ENCODE measurements around the gene NR2C2.
A peak's percentile ranks its signal among the peaks of the same experiment; 100 is the strongest.

The NR2C2 gene

DNA sequence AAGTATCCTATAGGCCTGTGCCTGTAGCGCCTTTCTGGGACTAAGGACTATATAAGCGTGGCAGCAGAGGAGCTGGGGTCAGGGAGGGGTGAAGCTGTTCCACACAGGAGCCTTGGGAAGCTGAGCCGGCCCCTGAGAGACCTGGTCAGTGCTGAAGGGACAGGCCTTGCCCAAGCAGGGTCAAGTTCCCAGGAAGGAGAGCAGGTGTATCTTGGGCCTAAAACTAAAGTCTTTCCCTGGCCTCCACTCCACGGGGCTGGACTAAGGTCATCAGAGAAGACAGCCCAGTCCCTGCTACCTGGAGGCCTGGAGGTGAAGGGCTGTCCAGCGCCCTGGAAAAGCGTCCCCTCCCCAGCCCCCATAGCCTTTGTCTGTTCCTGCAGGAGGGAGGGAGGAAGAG, 23.9 kb upstream of the NR2C2 start:
- intact Hi-C loops (cut with DNase I; ENCODE audit: low total_unique reads): loop anchor here (5.0 to 10.0 kb wide), 3 partner anchors 131 to 251 kb away; no protein-coding TSS in a partner anchor
- no peaks in the 10 kb centered on the region for H3K9me3 ChIP-seq
- TF ChIP-seq, protein P1, sequence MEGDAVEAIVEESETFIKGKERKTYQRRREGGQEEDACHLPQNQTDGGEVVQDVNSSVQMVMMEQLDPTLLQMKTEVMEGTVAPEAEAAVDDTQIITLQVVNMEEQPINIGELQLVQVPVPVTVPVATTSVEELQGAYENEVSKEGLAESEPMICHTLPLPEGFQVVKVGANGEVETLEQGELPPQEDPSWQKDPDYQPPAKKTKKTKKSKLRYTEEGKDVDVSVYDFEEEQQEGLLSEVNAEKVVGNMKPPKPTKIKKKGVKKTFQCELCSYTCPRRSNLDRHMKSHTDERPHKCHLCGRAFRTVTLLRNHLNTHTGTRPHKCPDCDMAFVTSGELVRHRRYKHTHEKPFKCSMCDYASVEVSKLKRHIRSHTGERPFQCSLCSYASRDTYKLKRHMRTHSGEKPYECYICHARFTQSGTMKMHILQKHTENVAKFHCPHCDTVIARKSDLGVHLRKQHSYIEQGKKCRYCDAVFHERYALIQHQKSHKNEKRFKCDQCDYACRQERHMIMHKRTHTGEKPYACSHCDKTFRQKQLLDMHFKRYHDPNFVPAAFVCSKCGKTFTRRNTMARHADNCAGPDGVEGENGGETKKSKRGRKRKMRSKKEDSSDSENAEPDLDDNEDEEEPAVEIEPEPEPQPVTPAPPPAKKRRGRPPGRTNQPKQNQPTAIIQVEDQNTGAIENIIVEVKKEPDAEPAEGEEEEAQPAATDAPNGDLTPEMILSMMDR (IDR thresholded peaks at IDR 0.05): no peak
- H3K27ac ChIP-seq: no peak overlapping the region
- H3K4me1 ChIP-seq: no peaks in the 10 kb centered on the region
- H3K4me3 ChIP-seq: no peak overlapping the region
- no peaks in the 10 kb centered on the region for H3K27me3 ChIP-seq
- peaks cover 0 to 13% (median 5%) of the 10 kb centered on the region in 3 donors for H3K36me3 ChIP-seq
- DNase-seq: no peak

DNA sequence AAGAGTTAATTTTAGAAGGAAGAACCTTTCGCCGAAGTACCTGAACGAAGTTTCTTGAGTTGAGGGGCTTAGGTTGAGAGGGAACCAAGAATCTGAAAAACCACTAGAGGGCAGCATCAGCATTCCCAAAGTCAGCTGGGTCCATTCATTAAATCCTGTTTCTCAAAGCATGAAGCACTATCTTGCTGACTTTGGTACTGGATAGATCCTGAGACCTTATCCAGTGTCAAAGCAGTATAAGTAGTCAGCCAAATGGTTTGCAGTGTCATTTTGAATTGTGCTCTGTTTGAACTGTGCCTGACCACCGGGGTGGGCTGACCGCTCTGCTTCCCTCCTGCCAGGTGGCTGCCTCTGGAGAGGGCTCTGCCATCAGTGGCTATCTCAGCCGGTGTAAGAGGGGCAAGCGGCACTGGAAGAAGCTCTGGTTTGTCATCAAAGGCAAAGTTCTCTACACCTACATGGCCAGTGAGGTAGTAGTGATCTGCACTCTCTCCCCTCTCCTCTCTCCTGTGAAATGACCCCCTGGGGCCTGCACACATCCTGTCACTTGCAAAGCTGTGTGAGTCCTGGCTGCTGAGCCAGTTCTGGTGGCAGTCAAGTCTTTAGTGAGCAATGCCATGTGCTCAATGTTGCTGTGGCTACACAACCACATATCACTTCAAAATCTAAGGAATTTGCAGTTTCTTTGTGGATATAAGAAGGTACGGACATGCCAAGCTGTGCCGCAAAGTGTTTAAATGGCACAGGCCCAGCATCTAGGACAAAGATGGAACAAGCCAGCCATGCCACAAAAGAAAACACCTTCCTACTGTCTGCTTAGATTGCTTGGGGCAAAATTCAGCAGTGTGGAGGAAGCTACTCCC, 21.4 kb upstream of the NR2C2 start:
- Histone ChIP-seq H3K27me3 (no peaks in the 10 kb centered on the region), H3K27ac (no peak overlapping the region), H3K9me3 (no peaks in the 10 kb centered on the region), H3K4me3 (no peak overlapping the region), H3K36me3 (peaks cover 0 to 13% (median 0%) of the 10 kb centered on the region in 3 donors), H3K4me1 (no peaks in the 10 kb centered on the region)
- intact Hi-C loops (cut with DNase I; ENCODE audit: low total_unique reads): loop anchor here (10.0 kb wide), 1 partner anchor 129 kb away; no protein-coding TSS in a partner anchor
- DNase-seq: no peak
- TF ChIP-seq, protein P1 (IDR thresholded peaks at IDR 0.05): peak; percentile 43 to 49

DNA sequence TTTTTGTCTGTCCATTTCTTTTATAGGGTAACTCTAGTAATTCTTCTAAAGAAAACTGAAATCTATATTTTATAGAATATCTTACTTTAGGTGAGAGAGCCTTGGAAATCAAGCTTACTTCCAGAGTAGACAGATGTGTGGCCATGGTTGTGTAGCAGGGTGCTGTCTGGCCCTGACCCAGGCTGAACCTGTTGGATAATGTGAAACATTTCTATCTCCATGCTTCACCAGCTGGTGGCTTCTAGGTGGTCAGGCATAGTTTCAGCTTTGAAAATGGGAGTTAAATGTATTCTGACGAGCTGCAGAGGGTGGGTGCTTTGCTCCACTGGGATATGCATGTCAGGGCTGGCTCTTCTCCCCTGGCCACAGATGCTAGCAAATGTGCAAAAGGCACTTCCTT, 20.8 kb upstream of the NR2C2 start:
- DNase-seq: no peak
- Histone ChIP-seq H3K9me3 (no peaks in the 10 kb centered on the region), H3K4me3 (no peak overlapping the region), H3K27ac (no peak overlapping the region), H3K4me1 (no peaks in the 10 kb centered on the region), H3K36me3 (peaks cover 0 to 13% (median 0%) of the 10 kb centered on the region in 3 donors), H3K27me3 (no peaks in the 10 kb centered on the region)
- intact Hi-C loops (cut with DNase I; ENCODE audit: low total_unique reads): loop anchor here (10.0 kb wide), 1 partner anchor 128 kb away; no protein-coding TSS in a partner anchor
- TF ChIP-seq, protein P1 (IDR thresholded peaks at IDR 0.05): no peak

DNA sequence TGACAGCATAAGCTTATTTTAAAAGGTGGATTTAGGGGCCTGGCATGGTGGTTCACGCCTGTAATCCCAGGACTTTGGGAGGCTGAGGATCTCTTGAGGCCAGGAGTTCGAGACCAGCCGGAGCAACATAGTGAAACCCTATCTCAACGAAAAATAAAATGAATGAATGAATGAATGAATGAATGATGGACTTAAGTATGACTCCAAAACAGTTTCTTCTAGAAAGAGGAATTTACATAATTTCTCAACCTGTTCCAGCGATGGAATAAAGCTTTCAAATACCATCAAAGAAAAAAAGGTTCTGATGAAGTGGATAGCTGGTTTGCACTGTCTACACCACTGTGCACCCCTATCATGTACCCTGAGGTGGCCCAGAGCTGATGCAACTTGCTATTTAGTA, 20.1 kb upstream of the NR2C2 start:
- intact Hi-C loops (cut with DNase I; ENCODE audit: low total_unique reads): loop anchor here (10.0 kb wide), 1 partner anchor 127 kb away; no protein-coding TSS in a partner anchor

DNA sequence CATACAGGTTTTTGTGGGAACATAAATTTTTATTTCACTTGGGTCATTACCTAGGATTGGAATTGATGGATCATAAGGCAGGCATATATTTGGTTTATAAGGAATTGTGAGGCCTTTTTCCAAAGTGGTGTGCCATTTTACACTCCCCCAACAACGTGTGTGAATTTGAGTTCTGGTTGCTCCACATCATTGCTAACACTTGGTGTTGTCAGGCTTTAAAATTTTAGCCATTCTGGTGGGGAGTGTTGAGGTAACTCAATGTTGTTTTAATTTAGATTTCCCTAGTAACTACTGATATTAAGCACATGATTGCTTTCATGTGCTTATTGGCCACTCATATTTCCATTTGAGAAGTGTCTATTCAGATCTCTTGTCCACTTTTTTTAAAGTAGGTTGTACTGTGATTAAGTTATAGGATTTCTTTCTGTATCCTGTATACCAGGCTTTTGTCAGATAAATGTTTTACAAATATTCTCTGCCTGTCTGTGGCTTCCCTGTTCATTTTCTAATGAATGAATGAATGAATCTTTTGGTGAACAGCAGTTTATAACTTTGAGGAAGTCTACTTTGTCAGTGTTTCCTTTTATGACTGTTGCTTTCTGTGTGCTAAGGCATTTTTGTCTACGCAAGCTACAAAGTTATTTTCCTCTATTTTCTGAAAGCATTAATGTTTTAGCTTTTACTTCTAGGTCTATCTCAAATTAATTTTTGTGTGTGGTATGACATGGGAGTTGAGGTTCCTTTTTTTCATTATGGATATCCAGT, 17.9 kb upstream of the NR2C2 start:
- H3K9me3 ChIP-seq: no peaks in the 10 kb centered on the region
- H3K27ac ChIP-seq: no peak overlapping the region
- H3K4me3 ChIP-seq: no peak overlapping the region
- no peaks in the 10 kb centered on the region for H3K36me3 ChIP-seq
- no peak for DNase-seq
- H3K27me3 ChIP-seq: no peaks in the 10 kb centered on the region
- no peaks in the 10 kb centered on the region for H3K4me1 ChIP-seq
- TF ChIP-seq, protein P1 (IDR thresholded peaks at IDR 0.05): no peak
- intact Hi-C loops (cut with DNase I; ENCODE audit: low total_unique reads): loop anchor here (10.0 kb wide), 1 partner anchor 125 kb away; no protein-coding TSS in a partner anchor

More for the DNA sequence above, 20.1 kb upstream of the NR2C2 start:
- Histone ChIP-seq H3K27ac (no peak overlapping the region), H3K4me3 (no peak overlapping the region), H3K27me3 (no peaks in the 10 kb centered on the region), H3K9me3 (no peaks in the 10 kb centered on the region), H3K36me3 (peaks cover 0 to 11% (median 0%) of the 10 kb centered on the region in 3 donors), H3K4me1 (no peaks in the 10 kb centered on the region)
- no peak for DNase-seq
- TF ChIP-seq, protein P1 (IDR thresholded peaks at IDR 0.05): no peak

Measured in tibial artery (tissue), 4 donors.